ENCODE results near the gene ITGBL1.

GRCh38 chr13:101717353-101717752 lies 264.9 kb downstream of the ITGBL1 start:
- TF ChIP-seq, protein P1, sequence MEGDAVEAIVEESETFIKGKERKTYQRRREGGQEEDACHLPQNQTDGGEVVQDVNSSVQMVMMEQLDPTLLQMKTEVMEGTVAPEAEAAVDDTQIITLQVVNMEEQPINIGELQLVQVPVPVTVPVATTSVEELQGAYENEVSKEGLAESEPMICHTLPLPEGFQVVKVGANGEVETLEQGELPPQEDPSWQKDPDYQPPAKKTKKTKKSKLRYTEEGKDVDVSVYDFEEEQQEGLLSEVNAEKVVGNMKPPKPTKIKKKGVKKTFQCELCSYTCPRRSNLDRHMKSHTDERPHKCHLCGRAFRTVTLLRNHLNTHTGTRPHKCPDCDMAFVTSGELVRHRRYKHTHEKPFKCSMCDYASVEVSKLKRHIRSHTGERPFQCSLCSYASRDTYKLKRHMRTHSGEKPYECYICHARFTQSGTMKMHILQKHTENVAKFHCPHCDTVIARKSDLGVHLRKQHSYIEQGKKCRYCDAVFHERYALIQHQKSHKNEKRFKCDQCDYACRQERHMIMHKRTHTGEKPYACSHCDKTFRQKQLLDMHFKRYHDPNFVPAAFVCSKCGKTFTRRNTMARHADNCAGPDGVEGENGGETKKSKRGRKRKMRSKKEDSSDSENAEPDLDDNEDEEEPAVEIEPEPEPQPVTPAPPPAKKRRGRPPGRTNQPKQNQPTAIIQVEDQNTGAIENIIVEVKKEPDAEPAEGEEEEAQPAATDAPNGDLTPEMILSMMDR (IDR thresholded peaks at IDR 0.05; ENCODE audit: low read length), result no peak
- TF ChIP-seq EZH2 (IDR thresholded peaks at IDR 0.05; ENCODE audit: borderline replicate concordance, low read length), result no peak
